Chondrocyte (in vitro differentiated cells): ENCODE measurements around the gene TRDMT1. TPM values are rescaled to one million over a fixed set of nuclear protein-coding genes. Genes with fewer than 3 reads are reported as not detected.
A peak's percentile ranks its signal among the peaks of the same experiment; 100 is the strongest.

Source experiments
- DNase-seq: peaks from one replicate; pipeline ENCODE4 v3.0.0; 2021; ENCODE audit warnings: mixed read lengths, low spot score
- H3K27ac Mint-ChIP-seq: one replicate; pipeline ENCODE4 v1.8.0; 2021; ENCODE audit warnings: mild to moderate bottlenecking, moderate library complexity, mixed read lengths; ENCODE audit not compliant: unreplicated experiment
- H3K27me3 Mint-ChIP-seq: 2 replicates; pipeline ENCODE4 v1.8.0; 2021; ENCODE audit warnings: low read depth, mixed read lengths
- H3K36me3 Mint-ChIP-seq: 2 replicates; pipeline ENCODE4 v1.8.0; 2021; ENCODE audit warnings: low read depth, mixed read lengths
- H3K4me1 Mint-ChIP-seq: 2 replicates; pipeline ENCODE4 v1.8.0; 2021; ENCODE audit warnings: low read depth, mild to moderate bottlenecking, mixed read lengths
- H3K4me3 Mint-ChIP-seq: one replicate; pipeline ENCODE4 v1.8.0; 2021; ENCODE audit warnings: mild to moderate bottlenecking, moderate library complexity, mixed read lengths; ENCODE audit not compliant: unreplicated experiment
- H3K9me3 Mint-ChIP-seq: 2 replicates; pipeline ENCODE4 v1.8.0; 2021; ENCODE audit warnings: low read depth, mixed read lengths
- CTCF ChIP-seq: fragments of 200-600 bp; sonication (generic); IDR thresholded peaks from 2 replicates; pipeline ENCODE4 v1.5.0; 2021; ENCODE audit warnings: antibody characterized with exemption, mild to moderate bottlenecking, moderate library complexity
- total RNA-seq: library from RNA; stranded (reverse); gene quantifications from 3 replicates; pipeline ENCODE4 v1.2.1, GENCODE V29; 2021

TRDMT1 gene
- total RNA-seq, 1 donor from 2014 or later: 4.7 TPM

- Mint-ChIP-seq H3K4me1 (peaks cover 75% of the 10 kb centered on the region), H3K27me3 (no peaks in the 10 kb centered on the region), H3K9me3 (no peaks in the 10 kb centered on the region), H3K4me3 (peak overlapping the region; percentile 89), H3K36me3 (peaks cover 65% of the 10 kb centered on the region), H3K27ac (peak overlapping the region; percentile 86)
- no peak for DNase-seq
- no peak for TF ChIP-seq CTCF
Measured at GRCh38 chr10:17234431-17234945, 33.0 kb upstream of the TRDMT1 start.

GRCh38 chr10:17233286-17233991, 32.0 kb upstream of the TRDMT1 start:
- H3K4me3 Mint-ChIP-seq: peak overlapping the region; percentile 89
- no peaks in the 10 kb centered on the region for H3K9me3 Mint-ChIP-seq
- H3K27me3 Mint-ChIP-seq: no peaks in the 10 kb centered on the region

GRCh38 chr10:17232276-17232960, 30.9 kb upstream of the TRDMT1 start:
- Mint-ChIP-seq H3K4me1 (peaks cover 66% of the 10 kb centered on the region), H3K27ac (peak overlapping the region; percentile 99), H3K36me3 (peaks cover 65% of the 10 kb centered on the region), H3K27me3 (no peaks in the 10 kb centered on the region), H3K9me3 (no peaks in the 10 kb centered on the region), H3K4me3 (peak overlapping the region; percentile 89)
- no peak for DNase-seq
- TF ChIP-seq CTCF: no peak

More at GRCh38 chr10:17233286-17233991, 32.0 kb upstream of the TRDMT1 start:
- peak overlapping the region; percentile 86 for H3K27ac Mint-ChIP-seq
- H3K36me3 Mint-ChIP-seq: peaks cover 67% of the 10 kb centered on the region
- TF ChIP-seq CTCF: no peak
- DNase-seq: no peak
- H3K4me1 Mint-ChIP-seq: peaks cover 69% of the 10 kb centered on the region

GRCh38 chr10:17231788-17232187, 30.3 kb upstream of the TRDMT1 start:
- Mint-ChIP-seq H3K27me3 (no peaks in the 10 kb centered on the region), H3K9me3 (no peaks in the 10 kb centered on the region), H3K36me3 (peaks cover 62% of the 10 kb centered on the region), H3K27ac (peak overlapping the region; percentile 99), H3K4me1 (peaks cover 68% of the 10 kb centered on the region), H3K4me3 (peak overlapping the region; percentile 89)
- TF ChIP-seq CTCF: no peak
- DNase-seq: no peak

GRCh38 chr10:17229967-17230682, 28.7 kb upstream of the TRDMT1 start:
- Mint-ChIP-seq H3K9me3 (no peaks in the 10 kb centered on the region), H3K27ac (peak overlapping the region; percentile 99), H3K4me1 (peaks cover 55% of the 10 kb centered on the region), H3K36me3 (peaks cover 50% of the 10 kb centered on the region), H3K4me3 (peak overlapping the region; percentile 89), H3K27me3 (no peaks in the 10 kb centered on the region)
- no peak for TF ChIP-seq CTCF
- DNase-seq: peak; percentile 94
